Spleen (tissue), 7 donors: ENCODE measurements around the gene ODAD4.

Experiments used
- CTCF ChIP-seq, 11 experiments: fragments of 200-600 bp in 7 of 11; fragments of 450-650 bp in 4 of 11; sonication (generic) in 4 of 11; IDR thresholded peaks in 8 of 11; conservative IDR thresholded peaks in 3 of 11; 1 replicate in 7 of 11; 2 replicates in 4 of 11; pipeline versions ENCODE4 v1.4.0 to v1.8.0; 2016 to 2021; ENCODE audit warnings: antibody characterized with exemption in 11 of 11, inconsistent platforms in 4 of 11, mild to moderate bottlenecking in 1 of 11
- POLR2A ChIP-seq, 3 donors: fragments of 450-650 bp; IDR thresholded peaks; one replicate each; pipeline ENCODE4 v1.5.1; 2017; ENCODE audit warnings: antibody characterized with exemption in 3 of 3, mild to moderate bottlenecking in 1 of 3
- POLR2AphosphoS5 ChIP-seq, 3 donors: sonication (generic); formaldehyde crosslinking; IDR thresholded peaks; one replicate each; pipeline ENCODE4 v1.5.1; 2017; ENCODE audit warnings: antibody characterized with exemption in 3 of 3
- donor health status: DM: no; HTN: no; CAD: no; lungs with moderate emphysema.
- donor health status: DM: no; HTN: no; CAD: no.
- donor health status: DM: no; HTN: no; CAD: no.

GRCh38 chr17:41962111-41962510 lies 31.7 kb downstream of the ODAD4 start:
- TF ChIP-seq POLR2A (IDR thresholded peaks at IDR 0.05) (no peak), CTCF (IDR thresholded peaks at IDR 0.05 in 8 of 11, conservative IDR thresholded peaks at IDR 0.05 in 3 of 11) (no peak), POLR2AphosphoS5 (IDR thresholded peaks at IDR 0.05) (no peak)
